Mucosa of stomach (tissue), 1 donor: Measurements from ENCODE around the gene PPP2R3A.
"Not testable (repeated sequence)": the region's sequence is repeated elsewhere in the genome, so short reads cannot be mapped to it uniquely, and the experiment has no call there.

Source experiments
- H3K27me3 ChIP-seq: one replicate; pipeline ENCODE4 v1.7.0; 2013; ENCODE audit warnings: mild to moderate bottlenecking, low read length; ENCODE audit not compliant: control insufficient read depth, insufficient read depth
- H3K36me3 ChIP-seq: one replicate; pipeline ENCODE4 v1.7.0; 2013; ENCODE audit warnings: low read length; ENCODE audit not compliant: control insufficient read depth, insufficient read depth
- H3K4me1 ChIP-seq: one replicate; pipeline ENCODE4 v1.7.0; 2013; ENCODE audit warnings: mild to moderate bottlenecking, low read length; ENCODE audit not compliant: control insufficient read depth, insufficient read depth
- H3K4me3 ChIP-seq: one replicate; pipeline ENCODE4 v1.7.0; 2013; ENCODE audit warnings: low read length
- H3K9ac ChIP-seq: one replicate; pipeline ENCODE4 v1.7.0; 2013; ENCODE audit warnings: mild to moderate bottlenecking, low read length, moderate library complexity
- H3K9me3 ChIP-seq: one replicate; pipeline ENCODE4 v1.7.0; 2013; ENCODE audit warnings: mild to moderate bottlenecking, low read length, moderate library complexity; ENCODE audit not compliant: control insufficient read depth
- donor health status: Pancreatic carcinoma.

The PPP2R3A gene

DNA sequence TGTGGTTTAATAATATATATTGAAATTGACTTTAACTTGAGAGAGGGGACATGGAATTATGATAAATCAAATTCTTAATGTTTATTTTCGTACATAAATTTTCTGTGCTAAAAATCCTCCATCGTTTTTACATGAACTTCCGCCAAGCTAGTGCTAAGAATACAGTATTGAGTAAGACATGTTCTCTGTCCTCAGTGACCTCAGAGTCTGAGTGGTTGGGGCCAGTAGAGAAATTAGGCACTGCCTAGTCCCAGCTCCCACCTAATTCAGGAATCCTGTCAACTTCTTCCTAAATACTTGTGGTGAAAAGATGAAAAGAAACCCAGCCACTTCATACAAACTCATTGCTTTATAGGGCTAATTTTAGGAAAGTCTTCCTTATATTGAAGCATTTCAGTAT, 110.3 kb downstream of the PPP2R3A start:
- Histone ChIP-seq H3K9me3 (no peaks in the 10 kb centered on the region), H3K27me3 (no peaks in the 10 kb centered on the region), H3K36me3 (no peaks in the 10 kb centered on the region), H3K9ac (no peak overlapping the region), H3K4me1 (no peaks in the 10 kb centered on the region), H3K4me3 (no peak overlapping the region)

DNA sequence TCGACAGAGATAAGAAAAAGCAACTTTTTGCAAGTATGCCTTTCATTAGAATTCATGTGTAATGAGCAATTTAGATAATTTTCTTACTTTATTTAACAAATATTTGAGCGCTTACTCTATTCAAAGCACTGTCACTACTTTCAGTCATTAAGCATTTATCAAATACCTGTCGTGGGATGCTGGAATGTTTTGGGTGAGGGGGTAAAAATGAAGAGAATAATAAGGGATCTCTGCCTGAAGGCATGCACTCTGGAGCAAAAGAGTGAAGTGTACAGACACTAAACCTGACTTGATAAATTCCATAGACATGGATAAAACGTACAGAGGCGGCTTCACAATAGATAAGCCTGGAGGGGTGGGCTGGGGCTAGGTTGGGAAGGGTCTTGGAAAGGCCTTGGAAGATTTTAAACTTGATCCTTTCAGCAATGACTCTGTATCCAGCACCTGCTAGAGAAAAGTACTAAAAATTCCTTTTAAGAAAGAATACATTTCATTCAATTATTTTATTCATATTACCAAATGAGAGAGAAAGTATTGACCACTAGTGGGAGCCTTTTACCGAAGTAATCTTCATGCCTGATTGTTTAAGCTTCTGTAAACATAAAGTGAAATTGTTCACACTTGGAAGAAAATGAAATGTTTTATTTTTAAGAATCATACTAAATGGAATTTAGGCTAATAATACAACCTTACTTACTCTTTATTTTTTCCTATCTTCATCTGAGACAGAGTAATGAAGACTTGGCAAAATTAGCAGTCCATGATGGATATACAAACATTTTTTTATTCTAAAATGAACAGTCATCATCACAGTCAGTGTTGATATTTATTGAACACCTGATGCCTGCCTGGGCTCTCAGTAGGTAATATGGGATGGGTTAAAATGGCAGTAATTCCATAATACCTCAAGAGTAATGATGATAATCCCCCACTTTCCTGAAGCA, 113.2 kb downstream of the PPP2R3A start:
- no peaks in the 10 kb centered on the region for H3K9me3 ChIP-seq
- H3K4me1 ChIP-seq, result no peaks in the 10 kb centered on the region
- no peaks in the 10 kb centered on the region for H3K27me3 ChIP-seq
- no peak overlapping the region for H3K9ac ChIP-seq
- no peaks in the 10 kb centered on the region for H3K36me3 ChIP-seq
- no peak overlapping the region for H3K4me3 ChIP-seq

- H3K36me3 ChIP-seq, H3K9me3 ChIP-seq, H3K4me3 ChIP-seq, H3K9ac ChIP-seq, H3K4me1 ChIP-seq, H3K27me3 ChIP-seq: not testable (repeated sequence)
Measured at GRCh38 chr3:136083641-136084382, 118.3 kb downstream of the PPP2R3A start.

- H3K36me3 ChIP-seq, H3K4me3 ChIP-seq, H3K9me3 ChIP-seq, H3K27me3 ChIP-seq, H3K9ac ChIP-seq, H3K4me1 ChIP-seq: not testable (repeated sequence)
Measured at GRCh38 chr3:136085067-136085466, 119.5 kb downstream of the PPP2R3A start.

- Histone ChIP-seq H3K27me3 (no peaks in the 10 kb centered on the region), H3K4me3 (no peak overlapping the region), H3K36me3 (no peaks in the 10 kb centered on the region), H3K9me3 (no peaks in the 10 kb centered on the region), H3K4me1 (no peaks in the 10 kb centered on the region), H3K9ac (no peak overlapping the region)
Measured at GRCh38 chr3:136093771-136094170, 128.2 kb downstream of the PPP2R3A start.

GRCh38 chr3:136105044-136105443, 139.5 kb downstream of the PPP2R3A start:
- Histone ChIP-seq H3K36me3 (no peaks in the 10 kb centered on the region), H3K4me1 (no peaks in the 10 kb centered on the region), H3K9me3 (no peaks in the 10 kb centered on the region), H3K9ac (no peak overlapping the region), H3K27me3 (no peaks in the 10 kb centered on the region), H3K4me3 (no peak overlapping the region)

GRCh38 chr3:136106101-136106500, 140.6 kb downstream of the PPP2R3A start:
- Histone ChIP-seq H3K9me3 (no peaks in the 10 kb centered on the region), H3K4me3 (no peak overlapping the region), H3K36me3 (no peaks in the 10 kb centered on the region)

GRCh38 chr3:136109499-136109898, 144.0 kb downstream of the PPP2R3A start:
- H3K4me3 ChIP-seq, result no peak overlapping the region
- H3K36me3 ChIP-seq, result no peaks in the 10 kb centered on the region
- no peaks in the 10 kb centered on the region for H3K9me3 ChIP-seq
- H3K27me3 ChIP-seq, result no peaks in the 10 kb centered on the region
- H3K4me1 ChIP-seq, result no peaks in the 10 kb centered on the region
- H3K9ac ChIP-seq, result no peak overlapping the region

More at GRCh38 chr3:136106101-136106500, 140.6 kb downstream of the PPP2R3A start:
- no peaks in the 10 kb centered on the region for H3K27me3 ChIP-seq
- H3K9ac ChIP-seq, result no peak overlapping the region
- no peaks in the 10 kb centered on the region for H3K4me1 ChIP-seq

- no peaks in the 10 kb centered on the region for H3K4me1 ChIP-seq
- no peaks in the 10 kb centered on the region for H3K36me3 ChIP-seq
- no peak overlapping the region for H3K4me3 ChIP-seq
Measured at GRCh38 chr3:136110481-136110880, 145.0 kb downstream of the PPP2R3A start.

DNA sequence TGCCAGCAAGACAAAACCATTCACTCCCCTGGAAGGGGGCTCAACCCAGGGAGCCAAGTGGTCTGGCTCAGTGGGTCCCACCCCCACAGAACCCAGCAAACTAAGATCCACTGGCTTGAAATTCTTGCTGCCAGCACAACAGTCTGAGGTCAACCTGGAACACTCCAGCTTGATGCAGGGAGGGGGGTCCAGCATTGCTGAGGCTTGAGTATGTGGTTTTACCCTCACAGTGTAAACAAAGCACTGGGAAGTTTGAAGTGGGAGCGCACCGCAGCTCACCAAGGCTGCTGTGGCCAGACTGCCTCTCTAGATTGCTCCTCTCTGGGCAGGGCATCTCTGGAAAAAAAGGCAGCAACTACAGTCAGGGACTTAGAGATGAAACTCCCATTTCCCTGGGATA, 148.9 kb downstream of the PPP2R3A start:
- Histone ChIP-seq H3K36me3 (no peaks in the 10 kb centered on the region), H3K4me3 (no peak overlapping the region)

More at GRCh38 chr3:136110481-136110880, 145.0 kb downstream of the PPP2R3A start:
- no peaks in the 10 kb centered on the region for H3K27me3 ChIP-seq
- H3K9ac ChIP-seq, result no peak overlapping the region
- no peaks in the 10 kb centered on the region for H3K9me3 ChIP-seq

DNA sequence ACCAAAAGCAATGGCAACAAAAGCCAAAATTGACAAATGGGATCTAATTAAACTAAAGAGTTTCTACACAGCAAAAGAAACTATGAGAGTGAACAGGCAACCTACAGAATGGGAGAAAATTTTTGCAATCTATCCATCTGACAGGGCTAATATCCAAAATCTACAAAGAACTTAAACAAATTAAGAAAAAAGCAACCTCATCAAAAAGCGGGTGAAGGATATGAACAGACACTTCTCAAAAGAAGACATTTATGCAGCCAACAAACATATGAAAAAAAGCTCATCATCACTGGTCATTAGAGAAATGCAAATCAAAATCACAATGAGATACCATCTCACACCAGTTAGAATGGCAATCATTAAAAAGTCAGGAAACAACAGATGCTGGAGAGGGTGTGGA, 153.8 kb downstream of the PPP2R3A start:
- H3K4me3 ChIP-seq, H3K36me3 ChIP-seq, H3K9me3 ChIP-seq, H3K4me1 ChIP-seq, H3K27me3 ChIP-seq, H3K9ac ChIP-seq: not testable (repeated sequence)

More for the DNA sequence above, 148.9 kb downstream of the PPP2R3A start:
- Histone ChIP-seq H3K9ac (no peak overlapping the region), H3K9me3 (no peaks in the 10 kb centered on the region), H3K4me1 (no peaks in the 10 kb centered on the region), H3K27me3 (no peaks in the 10 kb centered on the region)

- not testable (repeated sequence) for H3K4me1 ChIP-seq, H3K36me3 ChIP-seq, H3K9ac ChIP-seq, H3K4me3 ChIP-seq, H3K27me3 ChIP-seq, H3K9me3 ChIP-seq
Measured at GRCh38 chr3:136119783-136120182, 154.3 kb downstream of the PPP2R3A start.
